GM12878 (cell line): ENCODE data around the gene DLG2. TPM values are rescaled to one million over a fixed set of nuclear protein-coding genes. Genes with fewer than 3 reads are reported as not detected.

Source experiments
- ATAC-seq: fragments of 200-7000 bp; cut with Tn5 transposase; 3 replicates; pipeline ENCODE4 v1.9.1; 2020; ENCODE audit warnings: mild to moderate bottlenecking, moderate library complexity
- BruUV-seq: library from RNA; stranded (reverse); fragments of 400-500 nt; replicated peaks from 2 replicates; lab custom pipeline; 2021; lab: Mats Ljungman, UMichigan
- CTCF ChIA-PET: fragments of 300-600 bp; sonication (Branson Sonifier 250); formaldehyde crosslinking; extraction: SDS; loops from one replicate; lab custom pipeline; 2021; ENCODE audit warnings: inconsistent platforms; lab: Yijun Ruan, JAX
- POLR2A ChIA-PET: fragments of 350-600 bp; formaldehyde crosslinking; extraction: SDS; loops from one replicate; lab custom pipeline; 2021; ENCODE audit warnings: inconsistent platforms; lab: Charles Lee
- RAD21 ChIA-PET: fragments of 300-600 bp; sonication (Branson Sonifier 250); formaldehyde crosslinking; loops from one replicate; lab custom pipeline; 2023; ENCODE audit warnings: antibody characterized with exemption; ENCODE audit not compliant: unreplicated experiment; lab: Charles Lee
- SMC1A ChIA-PET: fragments of 300-600 bp; sonication (Branson Sonifier 250); formaldehyde crosslinking; loops from one replicate; lab custom pipeline; 2023; ENCODE audit not compliant: unreplicated experiment, uncharacterized antibody; lab: Charles Lee
- DNase-seq: peaks from one replicate; pipeline ENCODE4 v3.0.0-alpha.2; 2011; ENCODE audit warnings: low read depth, low spot score
- FAIRE-seq: peaks from 3 replicates; lab custom pipeline; 2011; peaks lifted over from hg19 to GRCh38; lab: Jason Lieb, UNC
- H2AFZ ChIP-seq: 2 replicates; pipeline ENCODE4 v1.6.0; 2011; ENCODE audit warnings: low read depth, low read length, control low read depth; ENCODE audit not compliant: control insufficient read depth
- H3K27ac ChIP-seq: 2 replicates; pipeline ENCODE4 v1.5.1; 2011; ENCODE audit warnings: control low read depth; ENCODE audit not compliant: control insufficient read depth, insufficient read depth
- H3K27me3 ChIP-seq, 2 experiments: replicated peaks in 1 of 2; 2 replicates each; pipeline versions ENCODE4 v1.6.0 to v1.6.1; 2011; ENCODE audit warnings: low read length in 1 of 2; ENCODE audit not compliant: control insufficient read depth in 2 of 2, insufficient read depth in 2 of 2
- H3K36me3 ChIP-seq, 2 experiments: 2 replicates each; pipeline ENCODE4 v1.5.1; 2011; ENCODE audit warnings: low read length in 1 of 2; ENCODE audit not compliant: control insufficient read depth in 2 of 2, insufficient read depth in 2 of 2
- H3K4me1 ChIP-seq: 2 replicates; pipeline ENCODE4 v1.6.1; 2011; ENCODE audit warnings: mild to moderate bottlenecking, low read length, moderate library complexity, mixed read lengths; ENCODE audit not compliant: control insufficient read depth, insufficient read depth
- H3K4me2 ChIP-seq: 2 replicates; pipeline ENCODE4 v1.6.0; 2011; ENCODE audit warnings: control low read depth; ENCODE audit not compliant: control insufficient read depth, insufficient read depth
- H3K4me3 ChIP-seq: fragments of 200-600 bp; sonication (generic); 2 replicates; pipeline ENCODE4 v1.5.1; 2016
- H3K79me2 ChIP-seq: 2 replicates; pipeline ENCODE4 v1.6.0; 2011; ENCODE audit warnings: low read length; ENCODE audit not compliant: control insufficient read depth, insufficient read depth
- H3K9ac ChIP-seq: 2 replicates; pipeline ENCODE4 v1.8.0; 2011; ENCODE audit warnings: low read length, control low read depth, mixed read lengths; ENCODE audit not compliant: control insufficient read depth, insufficient read depth
- H3K9me3 ChIP-seq: replicated peaks from 3 replicates; pipeline ENCODE4 v1.5.1; 2011; ENCODE audit warnings: mild to moderate bottlenecking, low read length; ENCODE audit not compliant: control insufficient read depth, insufficient read depth
- H4K20me1 ChIP-seq: 2 replicates; pipeline ENCODE4 v1.6.0; 2011; ENCODE audit not compliant: control insufficient read depth, insufficient read depth
- BCL11A ChIP-seq: IDR thresholded peaks from 2 replicates; pipeline ENCODE4 v1.6.1; 2011; ENCODE audit warnings: low read depth, low read length
- CUX1 ChIP-seq: IDR thresholded peaks from 2 replicates; pipeline ENCODE4 v1.6.1; 2012; ENCODE audit warnings: improper control_type of control experiment, low read depth, low read length; ENCODE audit not compliant: insufficient replicate concordance
- HDAC6 ChIP-seq: fragments of 200-600 bp; sonication (generic); IDR thresholded peaks from one replicate; pipeline ENCODE4 v1.8.0; 2017; ENCODE audit warnings: antibody characterized with exemption; ENCODE audit not compliant: unreplicated experiment
- SPI1 ChIP-seq: IDR thresholded peaks from 2 replicates; pipeline ENCODE4 v1.6.1; 2011; ENCODE audit warnings: low read depth, mild to moderate bottlenecking, low read length, moderate library complexity, borderline replicate concordance; ENCODE audit not compliant: insufficient read depth
- WGBS: methylation state at CpG from one replicate; pipeline ENCODE4 v1.1.6; 2016; ENCODE audit warnings: low lambda C conversion rate; ENCODE audit not compliant: insufficient replicate concordance, insufficient coverage; ENCODE audit errors: missing lambda C conversion rate; 5-methylcytosine and 5-hydroxymethylcytosine counted together
- in situ Hi-C: fragments of 300-500 bp; cut with MboI; formaldehyde crosslinking; loops from 9 replicates; pipeline ENCODE4 v1.14.3; 2018; ENCODE audit warnings: mixed read lengths
- intact Hi-C: fragments of 100-400 bp; cut with micrococcal nuclease; formaldehyde crosslinking; loops from one replicate; pipeline ENCODE4 v1.14.2; 2022; ENCODE audit not compliant: unreplicated experiment
- polyA plus RNA-seq, 11 experiments: library from polyadenylated mRNA; depleted of rRNA in 4 of 11; unstranded in 6 of 11; stranded (reverse) in 5 of 11; fragments of >200 nt; fragmentation: Nextera tagmentation in 4 of 11; fragmentation: Illumina TruSeq in 1 of 11; extraction: Ambion mirVana in 4 of 11; extraction: Trizol in 1 of 11; gene quantifications; 1 replicate in 1 of 11; 2 replicates in 10 of 11; pipeline versions ENCODE4 v1.2.1 to v1.2.3, GENCODE V29; 2011 to 2016; ENCODE audit warnings: inconsistent platforms in 2 of 11, missing spikeins in 2 of 11, low read depth in 1 of 11
- total RNA-seq, 4 experiments: library from RNA; depleted of rRNA in 3 of 4; stranded (reverse); fragments of >200 nt in 3 of 4; fragmentation: Illumina TruSeq in 1 of 4; extraction: Trizol in 1 of 4; gene quantifications; 2 replicates each; pipeline versions ENCODE4 v1.2.1 to v1.2.3, GENCODE V29; 2013 to 2021

DLG2 gene
- total and polyA plus RNA-seq, 10 of the 15 experiments (the other 5 are each of a cell fraction or from before 2014, with no cell fraction given): 0.09 to 0.98 (median 0.35) TPM

GRCh38 chr11:85661972-85662664 lies 35.0 kb upstream of the DLG2 start:
- CTCF ChIA-PET: interaction anchor here (1.1 kb wide), 1 partner anchor 12 kb away, joined by 3 read pairs; no protein-coding TSS in a partner anchor
- Histone ChIP-seq H3K4me2 (peak overlapping the region; percentile 91), H3K27ac (no peak overlapping the region), H3K9me3 (no peaks in the 10 kb centered on the region), H2AFZ (no peak overlapping the region), H3K4me3 (peak overlapping the region; percentile 91), H3K4me1 (no peaks in the 10 kb centered on the region), H3K36me3 (peaks cover 0 to 20% of the 10 kb centered on the region in 2 experiments; a peak in 3 of 4 replicates), H4K20me1 (peaks cover 10% of the 10 kb centered on the region; the same call in 1 of the 2 replicates), H3K79me2 (peaks cover 73% of the 10 kb centered on the region), H3K9ac (peak overlapping the region; percentile 5), H3K27me3 (no peaks in the 10 kb centered on the region)
- TF ChIP-seq SPI1 (no peak), BCL11A (no peak), CUX1 (no peak), HDAC6 (no peak)
- SMC1A ChIA-PET: interaction anchor here (1.2 to 8.2 kb wide), 3 partner anchors 14 to 25 kb away, joined by 4 to 66 read pairs (median 4); partner anchors contain the start of gene TMEM126A
- no TSS peak for BruUV-seq
- in situ Hi-C loops: no loop called here
- FAIRE-seq: no peak
- WGBS: 9% methylated on average over 4 of the region's 4 CpGs
- no peak for DNase-seq
- RAD21 ChIA-PET: interaction anchor here (2.0 kb wide), 1 partner anchor 14 kb away, joined by 10 read pairs; the partner anchor contains the start of gene TMEM126A
- ATAC-seq: no peak
- POLR2A ChIA-PET: interaction anchor here (1.8 to 6.7 kb wide), 2 partner anchors 14 to 34 kb away, joined by 5 to 43 read pairs; partner anchors contain the start of genes TMEM126A and TMEM126B
- intact Hi-C loops: loop anchor here (10.0 kb wide), 1 partner anchor 633 kb away; no protein-coding TSS in a partner anchor
